Liver (tissue), 3 donors: ENCODE measurements around the gene NKX1-2.

ENCODE experiments used
- EGR1 ChIP-seq, 2 donors: IDR thresholded peaks; 2 replicates each; pipeline ENCODE4 v1.6.1; 2016 to 2018; ENCODE audit warnings: antibody characterized with exemption in 2 of 2, low read depth in 2 of 2
- FOXA1 ChIP-seq: IDR thresholded peaks from 2 replicates; pipeline ENCODE4 v1.6.1; 2016; ENCODE audit warnings: antibody characterized with exemption
- RAD21 ChIP-seq, 2 donors: IDR thresholded peaks; 2 replicates each; pipeline ENCODE4 v1.6.1; 2016; ENCODE audit warnings: antibody characterized with exemption in 2 of 2, mild to moderate bottlenecking in 2 of 2
- RXRA ChIP-seq, 2 donors: IDR thresholded peaks; 2 replicates each; pipeline ENCODE4 v1.6.1; 2017 to 2018; ENCODE audit warnings: antibody characterized with exemption in 2 of 2, mild to moderate bottlenecking in 1 of 2
- TAF1 ChIP-seq: conservative IDR thresholded peaks from 2 replicates; pipeline ENCODE4 v1.6.1; 2016; ENCODE audit warnings: antibody characterized with exemption, mild to moderate bottlenecking
- YY1 ChIP-seq: IDR thresholded peaks from 2 replicates; pipeline ENCODE4 v1.6.1; 2016; ENCODE audit warnings: antibody characterized with exemption, mild to moderate bottlenecking
- TF ChIP-seq, protein P1 (sequence below): fragments of 150-350 bp; IDR thresholded peaks from 2 replicates; pipeline ENCODE4 v1.5.1; 2017; ENCODE audit warnings: improper control_type of control experiment, low read depth, low read length; ENCODE audit not compliant: missing input control
- TF ChIP-seq, protein P2 (sequence below): IDR thresholded peaks from 2 replicates; pipeline ENCODE4 v1.6.1; 2016; ENCODE audit warnings: antibody characterized with exemption, mild to moderate bottlenecking
- TF ChIP-seq, protein P3 (sequence below): IDR thresholded peaks from 2 replicates; pipeline ENCODE4 v1.6.1; 2016; ENCODE audit warnings: antibody characterized with exemption
- donor health status: healthy.
- donor health status: healthy.

DNA sequence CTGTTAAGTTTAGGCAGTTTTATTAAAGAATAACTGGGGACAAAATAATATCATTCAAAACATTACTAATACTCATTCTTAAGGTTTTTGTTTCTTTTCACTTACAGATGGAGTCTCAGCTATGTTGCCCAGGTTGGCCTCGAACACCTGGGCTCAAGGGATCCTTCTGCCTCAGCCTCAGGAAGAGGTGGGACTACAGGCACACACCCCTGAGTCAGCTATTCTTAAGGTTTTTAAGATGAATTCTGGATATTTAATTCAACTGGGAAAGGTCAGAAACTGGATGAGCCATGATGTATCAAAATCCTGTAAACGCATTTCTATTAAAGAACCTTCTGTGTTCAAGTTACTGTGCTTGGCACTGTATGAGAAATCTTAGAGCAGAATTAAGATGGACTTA lies 34.6 kb downstream of the NKX1-2 start:
- TF ChIP-seq, protein P1, sequence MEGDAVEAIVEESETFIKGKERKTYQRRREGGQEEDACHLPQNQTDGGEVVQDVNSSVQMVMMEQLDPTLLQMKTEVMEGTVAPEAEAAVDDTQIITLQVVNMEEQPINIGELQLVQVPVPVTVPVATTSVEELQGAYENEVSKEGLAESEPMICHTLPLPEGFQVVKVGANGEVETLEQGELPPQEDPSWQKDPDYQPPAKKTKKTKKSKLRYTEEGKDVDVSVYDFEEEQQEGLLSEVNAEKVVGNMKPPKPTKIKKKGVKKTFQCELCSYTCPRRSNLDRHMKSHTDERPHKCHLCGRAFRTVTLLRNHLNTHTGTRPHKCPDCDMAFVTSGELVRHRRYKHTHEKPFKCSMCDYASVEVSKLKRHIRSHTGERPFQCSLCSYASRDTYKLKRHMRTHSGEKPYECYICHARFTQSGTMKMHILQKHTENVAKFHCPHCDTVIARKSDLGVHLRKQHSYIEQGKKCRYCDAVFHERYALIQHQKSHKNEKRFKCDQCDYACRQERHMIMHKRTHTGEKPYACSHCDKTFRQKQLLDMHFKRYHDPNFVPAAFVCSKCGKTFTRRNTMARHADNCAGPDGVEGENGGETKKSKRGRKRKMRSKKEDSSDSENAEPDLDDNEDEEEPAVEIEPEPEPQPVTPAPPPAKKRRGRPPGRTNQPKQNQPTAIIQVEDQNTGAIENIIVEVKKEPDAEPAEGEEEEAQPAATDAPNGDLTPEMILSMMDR, result no peak
- TF ChIP-seq YY1 (no peak), FOXA1 (no peak), RAD21 (IDR thresholded peaks at IDR 0.05) (no peak), RXRA (IDR thresholded peaks at IDR 0.05) (no peak), EGR1 (IDR thresholded peaks at IDR 0.05; ENCODE audit: low read depth in 2 of 2) (no peak), TAF1 (no peak)
- TF ChIP-seq, protein P2, sequence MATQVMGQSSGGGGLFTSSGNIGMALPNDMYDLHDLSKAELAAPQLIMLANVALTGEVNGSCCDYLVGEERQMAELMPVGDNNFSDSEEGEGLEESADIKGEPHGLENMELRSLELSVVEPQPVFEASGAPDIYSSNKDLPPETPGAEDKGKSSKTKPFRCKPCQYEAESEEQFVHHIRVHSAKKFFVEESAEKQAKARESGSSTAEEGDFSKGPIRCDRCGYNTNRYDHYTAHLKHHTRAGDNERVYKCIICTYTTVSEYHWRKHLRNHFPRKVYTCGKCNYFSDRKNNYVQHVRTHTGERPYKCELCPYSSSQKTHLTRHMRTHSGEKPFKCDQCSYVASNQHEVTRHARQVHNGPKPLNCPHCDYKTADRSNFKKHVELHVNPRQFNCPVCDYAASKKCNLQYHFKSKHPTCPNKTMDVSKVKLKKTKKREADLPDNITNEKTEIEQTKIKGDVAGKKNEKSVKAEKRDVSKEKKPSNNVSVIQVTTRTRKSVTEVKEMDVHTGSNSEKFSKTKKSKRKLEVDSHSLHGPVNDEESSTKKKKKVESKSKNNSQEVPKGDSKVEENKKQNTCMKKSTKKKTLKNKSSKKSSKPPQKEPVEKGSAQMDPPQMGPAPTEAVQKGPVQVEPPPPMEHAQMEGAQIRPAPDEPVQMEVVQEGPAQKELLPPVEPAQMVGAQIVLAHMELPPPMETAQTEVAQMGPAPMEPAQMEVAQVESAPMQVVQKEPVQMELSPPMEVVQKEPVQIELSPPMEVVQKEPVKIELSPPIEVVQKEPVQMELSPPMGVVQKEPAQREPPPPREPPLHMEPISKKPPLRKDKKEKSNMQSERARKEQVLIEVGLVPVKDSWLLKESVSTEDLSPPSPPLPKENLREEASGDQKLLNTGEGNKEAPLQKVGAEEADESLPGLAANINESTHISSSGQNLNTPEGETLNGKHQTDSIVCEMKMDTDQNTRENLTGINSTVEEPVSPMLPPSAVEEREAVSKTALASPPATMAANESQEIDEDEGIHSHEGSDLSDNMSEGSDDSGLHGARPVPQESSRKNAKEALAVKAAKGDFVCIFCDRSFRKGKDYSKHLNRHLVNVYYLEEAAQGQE, result no peak
- TF ChIP-seq, protein P3, sequence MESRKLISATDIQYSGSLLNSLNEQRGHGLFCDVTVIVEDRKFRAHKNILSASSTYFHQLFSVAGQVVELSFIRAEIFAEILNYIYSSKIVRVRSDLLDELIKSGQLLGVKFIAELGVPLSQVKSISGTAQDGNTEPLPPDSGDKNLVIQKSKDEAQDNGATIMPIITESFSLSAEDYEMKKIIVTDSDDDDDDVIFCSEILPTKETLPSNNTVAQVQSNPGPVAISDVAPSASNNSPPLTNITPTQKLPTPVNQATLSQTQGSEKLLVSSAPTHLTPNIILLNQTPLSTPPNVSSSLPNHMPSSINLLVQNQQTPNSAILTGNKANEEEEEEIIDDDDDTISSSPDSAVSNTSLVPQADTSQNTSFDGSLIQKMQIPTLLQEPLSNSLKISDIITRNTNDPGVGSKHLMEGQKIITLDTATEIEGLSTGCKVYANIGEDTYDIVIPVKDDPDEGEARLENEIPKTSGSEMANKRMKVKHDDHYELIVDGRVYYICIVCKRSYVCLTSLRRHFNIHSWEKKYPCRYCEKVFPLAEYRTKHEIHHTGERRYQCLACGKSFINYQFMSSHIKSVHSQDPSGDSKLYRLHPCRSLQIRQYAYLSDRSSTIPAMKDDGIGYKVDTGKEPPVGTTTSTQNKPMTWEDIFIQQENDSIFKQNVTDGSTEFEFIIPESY, result no peak
